ENCODE measurements around the gene DMRT1. TPM values are rescaled to one million over a fixed set of nuclear protein-coding genes. Genes with fewer than 3 reads are reported as not detected.

DMRT1 gene
- not detected for total RNA-seq

GRCh38 chr9:841371-842209, at the start of gene DMRT1:
DMRT1 (plus strand) TSS chr9:841697; CDS start chr9:841839, 142 bp downstream.
- Histone ChIP-seq H3K9me3 (no peaks in the 10 kb centered on the region), H3K4me1 (no peaks in the 10 kb centered on the region), H3K27me3 (peaks cover 5% of the 10 kb centered on the region), H3K36me3 (no peaks in the 10 kb centered on the region), H3K27ac (no peak within 1 kb of the TSS), H3K4me3 (no peak within 1 kb of the TSS)
- intact Hi-C loops (cut with DNase I), result no loop called here
- DNase-seq (ENCODE audit: low spot score in 2 of 2), result no peak
- no peak for TF ChIP-seq CTCF (IDR thresholded peaks at IDR 0.05)

GRCh38 chr9:792331-793260, 48.9 kb upstream of the DMRT1 start:
- Histone ChIP-seq H3K27ac (no peak overlapping the region), H3K4me3 (no peak overlapping the region), H3K27me3 (no peaks in the 10 kb centered on the region), H3K36me3 (no peaks in the 10 kb centered on the region), H3K4me1 (no peaks in the 10 kb centered on the region), H3K9me3 (no peaks in the 10 kb centered on the region)
- no peak for TF ChIP-seq CTCF (IDR thresholded peaks at IDR 0.05)
- intact Hi-C loops (cut with DNase I), result no loop called here
- DNase-seq (ENCODE audit: low spot score in 2 of 2), result no peak

DNA sequence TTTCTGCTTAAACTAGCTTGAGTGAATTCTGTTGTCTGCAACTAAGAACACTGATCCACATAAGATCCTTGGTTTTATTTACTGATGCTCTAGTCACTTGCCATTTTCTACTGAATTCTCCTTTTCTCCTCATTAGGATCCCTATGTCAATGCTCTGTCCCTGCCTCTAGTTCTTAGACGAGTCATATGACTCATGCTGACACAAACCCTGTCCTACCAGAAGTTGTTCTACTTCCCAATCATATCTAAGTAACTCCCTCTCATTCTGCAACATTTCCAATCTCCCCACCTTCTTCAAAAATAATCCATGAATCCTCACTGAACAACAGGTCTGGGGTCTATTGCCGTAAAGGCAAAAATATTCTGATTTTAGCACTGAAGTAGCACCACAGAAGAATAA, 47.1 kb upstream of the DMRT1 start:
- Histone ChIP-seq H3K36me3 (no peaks in the 10 kb centered on the region), H3K4me1 (no peaks in the 10 kb centered on the region), H3K9me3 (no peaks in the 10 kb centered on the region), H3K27ac (no peak overlapping the region), H3K27me3 (no peaks in the 10 kb centered on the region), H3K4me3 (no peak overlapping the region)
- intact Hi-C loops (cut with DNase I), result no loop called here
- TF ChIP-seq CTCF (IDR thresholded peaks at IDR 0.05), result no peak
- no peak for DNase-seq (ENCODE audit: low spot score in 2 of 2)

GRCh38 chr9:795869-796268, 45.6 kb upstream of the DMRT1 start:
- H3K4me1 ChIP-seq, result no peaks in the 10 kb centered on the region
- H3K36me3 ChIP-seq, result no peaks in the 10 kb centered on the region
- H3K27me3 ChIP-seq, result no peaks in the 10 kb centered on the region
- DNase-seq (ENCODE audit: low spot score in 2 of 2), result no peak
- no peak overlapping the region for H3K27ac ChIP-seq
- intact Hi-C loops (cut with DNase I), result no loop called here
- H3K4me3 ChIP-seq, result no peak overlapping the region
- no peak for TF ChIP-seq CTCF (IDR thresholded peaks at IDR 0.05)
- H3K9me3 ChIP-seq, result no peaks in the 10 kb centered on the region

DNA sequence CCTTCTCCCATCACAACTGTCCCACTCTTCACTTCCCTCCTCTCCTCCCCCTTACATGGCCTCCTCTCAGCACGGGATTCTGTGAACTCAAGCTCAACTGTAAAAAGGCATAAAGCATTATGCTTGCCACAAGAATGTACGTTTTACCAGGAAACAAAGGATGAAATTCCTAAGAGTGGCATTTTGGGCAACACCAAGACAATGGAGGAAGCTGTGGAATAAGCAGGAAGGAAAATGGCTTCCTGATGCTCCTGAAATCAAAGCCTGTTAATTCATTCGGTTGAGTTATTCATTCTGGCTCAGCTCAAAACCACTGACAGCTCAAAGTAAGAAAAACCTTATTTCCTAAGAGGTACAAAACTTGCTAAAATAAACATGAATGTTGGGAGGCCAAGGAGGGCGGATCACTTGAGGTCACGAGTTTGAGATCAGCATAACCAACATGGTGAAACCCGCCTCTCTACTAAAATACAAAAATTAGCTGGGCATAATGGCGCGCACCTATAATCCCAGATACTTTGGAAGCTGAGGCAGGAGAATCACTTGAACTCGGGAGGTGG, 40.8 kb upstream of the DMRT1 start:
- no peak for DNase-seq (ENCODE audit: low spot score in 2 of 2)
- Histone ChIP-seq H3K27ac (no peak overlapping the region), H3K36me3 (no peaks in the 10 kb centered on the region), H3K4me1 (peaks cover 0 to 4% of the 10 kb centered on the region in 2 donors), H3K27me3 (no peaks in the 10 kb centered on the region), H3K9me3 (no peaks in the 10 kb centered on the region), H3K4me3 (no peak overlapping the region)
- TF ChIP-seq CTCF (IDR thresholded peaks at IDR 0.05), result no peak
- intact Hi-C loops (cut with DNase I), result no loop called here
